ENCODE results near the gene C1R.

The C1R gene

GRCh38 chr12:7091660-7092228 lies 501 bp downstream of the C1R start:
- no peak for DNase-seq (ENCODE audit: low read depth)
- H3K4me3 ChIP-seq (ENCODE audit: low read depth, low read length), result peak overlapping the region; percentile 52
- TF ChIP-seq CTCF (IDR thresholded peaks at IDR 0.05; ENCODE audit: control insufficient read depth, extremely low read depth, insufficient read depth), result no peak

GRCh38 chr12:7091171-7091570 lies 1.1 kb downstream of the C1R start:
- no peak overlapping the region for H3K4me3 ChIP-seq (ENCODE audit: low read depth, low read length)
- TF ChIP-seq CTCF (IDR thresholded peaks at IDR 0.05; ENCODE audit: control insufficient read depth, extremely low read depth, insufficient read depth), result no peak
- no peak for DNase-seq (ENCODE audit: low read depth)

- no peak for DNase-seq (ENCODE audit: low read depth)
- TF ChIP-seq CTCF (IDR thresholded peaks at IDR 0.05; ENCODE audit: control insufficient read depth, extremely low read depth, insufficient read depth), result no peak
- no peak overlapping the region for H3K4me3 ChIP-seq (ENCODE audit: low read depth, low read length)
Observed at GRCh38 chr12:7090222-7090998, 1.8 kb downstream of the C1R start.

GRCh38 chr12:7089196-7089871 lies 2.9 kb downstream of the C1R start:
- TF ChIP-seq CTCF (IDR thresholded peaks at IDR 0.05; ENCODE audit: control insufficient read depth, extremely low read depth, insufficient read depth), result no peak
- H3K4me3 ChIP-seq (ENCODE audit: low read depth, low read length), result no peak overlapping the region
- DNase-seq (ENCODE audit: low read depth), result no peak

GRCh38 chr12:7083125-7083524 lies 9.1 kb downstream of the C1R start:
- H3K4me3 ChIP-seq (ENCODE audit: low read depth, low read length), result no peak overlapping the region
- no peak for TF ChIP-seq CTCF (IDR thresholded peaks at IDR 0.05; ENCODE audit: control insufficient read depth, extremely low read depth, insufficient read depth)
- DNase-seq (ENCODE audit: low read depth), result no peak

- no peak for DNase-seq (ENCODE audit: low read depth)
- TF ChIP-seq CTCF (IDR thresholded peaks at IDR 0.05; ENCODE audit: control insufficient read depth, extremely low read depth, insufficient read depth), result no peak
Observed at GRCh38 chr12:7081037-7081436, 11.2 kb downstream of the C1R start.

More at GRCh38 chr12:7081037-7081436, 11.2 kb downstream of the C1R start:
- no peak overlapping the region for H3K4me3 ChIP-seq (ENCODE audit: low read depth, low read length)

Data from LNCaP clone FGC (cell line).